SIG-M5 treated with dmso at 0.1 percent for 504 hours (cell line): ENCODE results near the gene GTF3C4.

ENCODE experiments used
- DNase-seq: peaks from one replicate; lab custom pipeline; 2025; ENCODE audit not compliant: unreplicated experiment; lab: John Stamatoyannopoulos, UW

The GTF3C4 gene

GRCh38 chr9:132730054-132731033 is 60.1 kb downstream of the GTF3C4 start:
- DNase-seq = no peak

- DNase-seq = no peak
These were observed 61.0 kb downstream of the GTF3C4 start for GRCh38 chr9:132731230-132731629.

GRCh38 chr9:132732326-132733259 is 62.3 kb downstream of the GTF3C4 start:
- no peak for DNase-seq

- DNase-seq = no peak
These were observed 63.1 kb downstream of the GTF3C4 start for GRCh38 chr9:132733260-132733815.

GRCh38 chr9:132739710-132740310 is 69.5 kb downstream of the GTF3C4 start:
- DNase-seq = no peak

GRCh38 chr9:132740526-132741309 is 70.5 kb downstream of the GTF3C4 start:
- DNase-seq = no peak

- no peak for DNase-seq
These were observed 72.6 kb downstream of the GTF3C4 start for GRCh38 chr9:132742821-132743311.

GRCh38 chr9:132743931-132744479 is 73.7 kb downstream of the GTF3C4 start:
- no peak for DNase-seq
